ENCODE results near the gene EPS15.

The EPS15 gene

DNA sequence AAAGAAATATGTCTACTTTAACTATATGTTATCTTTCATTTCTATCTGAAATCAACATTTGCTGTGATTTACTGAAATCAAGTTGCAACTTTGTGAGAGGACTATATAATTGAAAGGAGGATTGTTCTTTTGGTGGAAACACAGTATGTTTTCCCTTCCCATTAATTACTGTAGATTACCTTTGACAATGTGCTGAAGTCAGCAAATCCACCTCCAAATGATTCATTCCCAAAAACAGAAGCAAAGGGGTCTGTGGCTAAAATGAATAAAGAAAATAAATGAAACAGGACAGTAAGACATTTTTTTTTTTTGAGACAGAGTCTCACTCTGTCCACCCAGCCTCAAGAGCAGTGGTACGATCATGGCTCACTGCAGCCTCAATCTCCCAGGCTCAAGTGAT lies 153.3 kb downstream of the EPS15 start:
- Histone ChIP-seq H3K36me3 (ENCODE audit: control insufficient read depth in 1 of 2, insufficient read depth in 2 of 2, low read length in 2 of 2) (peaks cover 2 to 35% of the 10 kb centered on the region in 2 donors), H3K9me3 (ENCODE audit: control insufficient read depth in 1 of 2, low read length in 2 of 2) (no peaks in the 10 kb centered on the region), H3K4me1 (ENCODE audit: control insufficient read depth in 1 of 2, insufficient read depth in 2 of 2, low read length in 2 of 2) (no peaks in the 10 kb centered on the region)

DNA sequence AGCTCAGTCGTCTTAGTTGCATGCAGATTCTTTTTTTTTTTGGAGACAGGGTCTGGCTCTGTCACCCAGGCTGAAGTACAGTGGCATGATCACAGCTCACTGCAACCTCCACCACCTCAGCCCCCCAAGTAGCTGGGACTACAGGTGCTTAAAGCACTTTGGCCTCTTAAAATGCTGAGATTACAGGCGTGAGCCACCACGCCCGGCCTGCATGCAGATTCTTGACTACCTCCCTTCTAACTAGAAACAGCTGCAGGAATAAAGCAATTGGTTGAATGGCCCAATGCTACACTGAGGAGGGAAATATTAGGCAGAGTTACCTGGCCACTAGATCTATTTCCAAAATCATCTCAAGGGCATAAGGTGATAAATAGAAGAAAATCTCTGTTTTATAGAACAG lies 159.2 kb downstream of the EPS15 start:
- Histone ChIP-seq H3K9ac (ENCODE audit: low read depth in 1 of 2, low read length in 2 of 2) (no peak overlapping the region), H3K27ac (ENCODE audit: low read depth, low read length) (no peak overlapping the region), H3K9me3 (ENCODE audit: control insufficient read depth in 1 of 2, low read length in 2 of 2) (no peaks in the 10 kb centered on the region), H3K4me1 (ENCODE audit: control insufficient read depth in 1 of 2, insufficient read depth in 2 of 2, low read length in 2 of 2) (no peaks in the 10 kb centered on the region), H3K27me3 (ENCODE audit: control insufficient read depth in 1 of 2, insufficient read depth in 2 of 2, low read length in 2 of 2) (no peaks in the 10 kb centered on the region), H3K36me3 (ENCODE audit: control insufficient read depth in 1 of 2, insufficient read depth in 2 of 2, low read length in 2 of 2) (peaks cover 2 to 46% of the 10 kb centered on the region in 2 donors), H3K4me3 (ENCODE audit: low read depth in 1 of 2, low read length in 2 of 2) (no peak overlapping the region)

More for the DNA sequence above, 153.3 kb downstream of the EPS15 start:
- Histone ChIP-seq H3K9ac (ENCODE audit: low read depth in 1 of 2, low read length in 2 of 2) (no peak overlapping the region), H3K4me3 (ENCODE audit: low read depth in 1 of 2, low read length in 2 of 2) (no peak overlapping the region), H3K27ac (ENCODE audit: low read depth, low read length) (no peak overlapping the region), H3K27me3 (ENCODE audit: control insufficient read depth in 1 of 2, insufficient read depth in 2 of 2, low read length in 2 of 2) (no peaks in the 10 kb centered on the region)

DNA sequence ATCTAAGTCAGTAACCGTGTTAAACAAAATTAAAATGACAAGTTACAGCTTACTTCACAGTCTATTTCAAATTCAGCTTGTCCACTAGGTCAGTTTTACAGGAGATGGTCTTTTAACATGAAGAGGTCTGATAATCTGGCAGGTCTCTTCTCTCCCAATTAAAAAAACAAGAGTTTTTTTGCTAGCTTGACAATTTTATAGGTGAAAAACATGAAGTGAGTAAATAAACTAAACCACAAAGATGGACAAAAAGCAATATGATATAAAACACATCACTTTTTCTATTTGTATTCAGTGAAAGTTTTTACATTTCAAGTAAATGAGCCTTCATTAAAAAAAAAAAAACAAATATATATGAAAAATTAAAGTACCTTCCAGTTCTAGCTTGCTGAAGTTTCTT lies 163.7 kb downstream of the EPS15 start:
- H3K36me3 ChIP-seq (ENCODE audit: control insufficient read depth in 1 of 2, insufficient read depth in 2 of 2, low read length in 2 of 2) = peaks cover 0 to 22% of the 10 kb centered on the region in 2 donors
- H3K4me1 ChIP-seq (ENCODE audit: control insufficient read depth in 1 of 2, insufficient read depth in 2 of 2, low read length in 2 of 2) = no peaks in the 10 kb centered on the region
- no peak overlapping the region for H3K9ac ChIP-seq (ENCODE audit: low read depth in 1 of 2, low read length in 2 of 2)

DNA sequence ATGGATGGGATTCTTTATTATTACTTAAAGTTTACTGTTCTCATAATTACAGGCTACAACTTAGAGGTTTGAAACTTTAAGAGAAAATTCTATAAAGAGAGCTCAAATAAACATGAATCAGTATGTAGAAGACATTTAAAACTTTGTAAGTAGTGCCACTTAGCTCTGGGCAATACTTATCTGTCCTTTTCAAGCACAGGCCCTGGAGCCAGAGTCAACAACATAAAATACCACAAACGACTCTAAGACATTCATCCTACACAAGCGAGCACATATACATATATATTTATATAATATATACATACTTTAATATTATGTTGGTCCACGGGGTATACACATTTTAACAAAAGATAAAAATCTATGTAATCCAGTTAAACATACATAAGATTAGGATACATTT lies 164.7 kb downstream of the EPS15 start:
- H3K27ac ChIP-seq (ENCODE audit: low read depth, low read length) = no peak overlapping the region
- no peaks in the 10 kb centered on the region for H3K27me3 ChIP-seq (ENCODE audit: control insufficient read depth in 1 of 2, insufficient read depth in 2 of 2, low read length in 2 of 2)
- no peak overlapping the region for H3K9ac ChIP-seq (ENCODE audit: low read depth in 1 of 2, low read length in 2 of 2)
- peaks cover 0 to 17% of the 10 kb centered on the region in 2 donors for H3K36me3 ChIP-seq (ENCODE audit: control insufficient read depth in 1 of 2, insufficient read depth in 2 of 2, low read length in 2 of 2)
- H3K9me3 ChIP-seq (ENCODE audit: control insufficient read depth in 1 of 2, low read length in 2 of 2) = no peaks in the 10 kb centered on the region
- no peaks in the 10 kb centered on the region for H3K4me1 ChIP-seq (ENCODE audit: control insufficient read depth in 1 of 2, insufficient read depth in 2 of 2, low read length in 2 of 2)
- no peak overlapping the region for H3K4me3 ChIP-seq (ENCODE audit: low read depth in 1 of 2, low read length in 2 of 2)

More for the DNA sequence above, 163.7 kb downstream of the EPS15 start:
- Histone ChIP-seq H3K27ac (ENCODE audit: low read depth, low read length) (no peak overlapping the region), H3K4me3 (ENCODE audit: low read depth in 1 of 2, low read length in 2 of 2) (no peak overlapping the region), H3K27me3 (ENCODE audit: control insufficient read depth in 1 of 2, insufficient read depth in 2 of 2, low read length in 2 of 2) (no peaks in the 10 kb centered on the region), H3K9me3 (ENCODE audit: control insufficient read depth in 1 of 2, low read length in 2 of 2) (no peaks in the 10 kb centered on the region)

DNA sequence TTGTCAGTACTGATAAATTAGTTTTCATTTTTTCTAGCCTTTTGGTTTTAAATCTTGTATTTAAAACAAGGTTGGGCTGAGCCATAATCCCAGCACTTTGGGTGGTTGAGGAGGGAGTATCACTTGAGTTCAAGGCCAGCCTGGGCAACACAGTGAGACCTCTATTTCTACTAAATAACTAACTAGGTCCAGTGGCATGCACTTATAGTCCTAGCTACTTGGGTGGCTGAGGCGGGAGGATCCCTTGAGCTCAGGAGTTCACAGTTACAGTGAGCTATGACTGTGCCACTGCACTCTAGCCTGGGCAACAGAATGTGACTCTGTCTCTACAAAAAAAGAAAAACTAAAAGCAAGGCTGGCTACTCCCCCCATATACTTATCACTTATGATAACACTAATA lies 167.2 kb downstream of the EPS15 start:
- H3K36me3 ChIP-seq (ENCODE audit: control insufficient read depth in 1 of 2, insufficient read depth in 2 of 2, low read length in 2 of 2) = peaks cover 0 to 9% of the 10 kb centered on the region in 2 donors
- no peaks in the 10 kb centered on the region for H3K27me3 ChIP-seq (ENCODE audit: control insufficient read depth in 1 of 2, insufficient read depth in 2 of 2, low read length in 2 of 2)
- no peaks in the 10 kb centered on the region for H3K4me1 ChIP-seq (ENCODE audit: control insufficient read depth in 1 of 2, insufficient read depth in 2 of 2, low read length in 2 of 2)
- H3K4me3 ChIP-seq (ENCODE audit: low read depth in 1 of 2, low read length in 2 of 2) = no peak overlapping the region
- H3K9me3 ChIP-seq (ENCODE audit: control insufficient read depth in 1 of 2, low read length in 2 of 2) = no peaks in the 10 kb centered on the region
- H3K9ac ChIP-seq (ENCODE audit: low read depth in 1 of 2, low read length in 2 of 2) = no peak overlapping the region
- H3K27ac ChIP-seq (ENCODE audit: low read depth, low read length) = no peak overlapping the region

DNA sequence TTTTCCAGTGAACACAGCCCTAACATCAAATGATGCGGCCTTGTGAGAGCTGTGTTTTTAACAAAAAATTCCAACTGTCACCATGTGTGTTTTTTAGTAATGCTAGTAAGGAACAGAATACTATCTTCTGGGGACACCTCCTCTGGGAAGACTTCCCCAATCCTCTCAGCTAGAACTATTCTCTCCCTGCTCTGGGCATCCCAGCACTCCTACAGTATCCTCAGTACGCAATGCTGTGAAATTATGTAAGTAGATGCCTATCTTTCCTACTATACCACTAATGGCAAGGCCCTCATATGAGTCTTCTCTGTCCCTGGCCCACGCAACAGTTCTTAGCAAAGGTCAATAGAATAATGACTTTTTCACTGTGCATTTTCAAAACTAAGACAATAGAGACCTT lies 169.2 kb downstream of the EPS15 start:
- Histone ChIP-seq H3K27ac (ENCODE audit: low read depth, low read length) (no peak overlapping the region), H3K27me3 (ENCODE audit: control insufficient read depth in 1 of 2, insufficient read depth in 2 of 2, low read length in 2 of 2) (peaks cover 6 to 7% of the 10 kb centered on the region in 2 donors), H3K36me3 (ENCODE audit: control insufficient read depth in 1 of 2, insufficient read depth in 2 of 2, low read length in 2 of 2) (peaks cover 0 to 4% of the 10 kb centered on the region in 2 donors), H3K9ac (ENCODE audit: low read depth in 1 of 2, low read length in 2 of 2) (no peak overlapping the region), H3K4me1 (ENCODE audit: control insufficient read depth in 1 of 2, insufficient read depth in 2 of 2, low read length in 2 of 2) (peaks cover 0 to 5% of the 10 kb centered on the region in 2 donors), H3K4me3 (ENCODE audit: low read depth in 1 of 2, low read length in 2 of 2) (no peak overlapping the region), H3K9me3 (ENCODE audit: control insufficient read depth in 1 of 2, low read length in 2 of 2) (no peaks in the 10 kb centered on the region)

DNA sequence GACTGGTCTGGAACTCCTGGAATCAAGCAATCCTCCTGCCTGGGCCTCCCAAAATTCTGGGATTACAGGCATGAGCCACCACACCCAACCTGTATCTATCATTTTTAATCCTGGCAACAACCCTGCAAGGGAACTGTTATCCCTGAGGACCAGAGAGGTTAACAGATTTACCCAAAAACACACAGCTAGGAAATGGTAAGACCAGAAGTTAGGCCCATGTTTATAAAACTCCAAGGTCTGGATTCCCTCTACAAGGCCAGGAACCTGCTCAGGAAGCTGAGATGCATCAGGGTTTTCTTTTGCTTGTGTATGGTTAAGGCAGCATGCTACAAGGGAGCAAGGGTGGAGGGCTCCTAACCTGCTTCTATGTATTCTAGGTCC lies 170.9 kb downstream of the EPS15 start:
- Histone ChIP-seq H3K4me3 (ENCODE audit: low read depth in 1 of 2, low read length in 2 of 2) (no peak overlapping the region), H3K9me3 (ENCODE audit: control insufficient read depth in 1 of 2, low read length in 2 of 2) (no peaks in the 10 kb centered on the region)

DNA sequence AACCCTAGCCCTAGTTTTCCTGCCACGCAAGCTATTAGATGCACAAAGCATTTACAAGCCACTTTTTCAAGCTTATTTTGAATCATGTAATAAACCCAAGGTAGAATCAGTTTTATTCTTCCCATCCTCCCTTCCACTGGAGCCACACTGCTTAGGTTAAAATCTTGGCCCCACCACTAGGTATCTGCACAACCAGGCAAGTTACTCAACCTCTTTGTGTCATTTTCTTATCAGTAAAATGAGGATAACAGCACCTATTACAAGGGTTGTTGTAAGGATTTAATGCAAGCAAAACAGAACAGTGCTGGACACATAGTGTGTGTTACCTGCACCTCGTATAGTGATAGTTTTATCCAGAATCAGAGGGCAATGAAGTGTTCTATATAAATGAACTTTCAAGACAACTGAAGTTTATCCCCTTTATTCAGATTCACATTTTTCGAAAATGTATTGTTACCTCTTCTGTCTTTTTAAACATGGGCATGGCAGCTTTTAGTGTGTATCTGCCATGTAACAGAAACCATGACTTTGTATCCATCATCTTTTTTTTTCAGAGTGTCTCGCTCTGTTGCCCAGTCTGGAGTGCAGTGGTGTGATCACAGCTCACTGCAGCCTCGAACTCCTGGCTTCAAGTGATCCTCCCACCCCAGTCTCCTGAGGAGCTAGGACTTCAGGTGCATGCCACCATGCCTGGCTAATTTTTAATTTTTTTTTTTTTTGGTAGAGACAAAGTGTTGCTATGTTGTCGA lies 171.5 kb downstream of the EPS15 start:
- no peak overlapping the region for H3K9ac ChIP-seq (ENCODE audit: low read depth in 1 of 2, low read length in 2 of 2)
- H3K4me1 ChIP-seq (ENCODE audit: control insufficient read depth in 1 of 2, insufficient read depth in 2 of 2, low read length in 2 of 2) = peaks cover 0 to 11% of the 10 kb centered on the region in 2 donors
- no peak overlapping the region for H3K27ac ChIP-seq (ENCODE audit: low read depth, low read length)
- H3K9me3 ChIP-seq (ENCODE audit: control insufficient read depth in 1 of 2, low read length in 2 of 2) = no peaks in the 10 kb centered on the region
- H3K4me3 ChIP-seq (ENCODE audit: low read depth in 1 of 2, low read length in 2 of 2) = no peak overlapping the region
- H3K36me3 ChIP-seq (ENCODE audit: control insufficient read depth in 1 of 2, insufficient read depth in 2 of 2, low read length in 2 of 2) = no peaks in the 10 kb centered on the region
- peaks cover 18 to 27% of the 10 kb centered on the region in 2 donors for H3K27me3 ChIP-seq (ENCODE audit: control insufficient read depth in 1 of 2, insufficient read depth in 2 of 2, low read length in 2 of 2)

More for the DNA sequence above, 170.9 kb downstream of the EPS15 start:
- peaks cover 18 to 21% of the 10 kb centered on the region in 2 donors for H3K27me3 ChIP-seq (ENCODE audit: control insufficient read depth in 1 of 2, insufficient read depth in 2 of 2, low read length in 2 of 2)
- H3K36me3 ChIP-seq (ENCODE audit: control insufficient read depth in 1 of 2, insufficient read depth in 2 of 2, low read length in 2 of 2) = no peaks in the 10 kb centered on the region
- H3K27ac ChIP-seq (ENCODE audit: low read depth, low read length) = no peak overlapping the region
- peaks cover 0 to 11% of the 10 kb centered on the region in 2 donors for H3K4me1 ChIP-seq (ENCODE audit: control insufficient read depth in 1 of 2, insufficient read depth in 2 of 2, low read length in 2 of 2)
- H3K9ac ChIP-seq (ENCODE audit: low read depth in 1 of 2, low read length in 2 of 2) = no peak overlapping the region

DNA sequence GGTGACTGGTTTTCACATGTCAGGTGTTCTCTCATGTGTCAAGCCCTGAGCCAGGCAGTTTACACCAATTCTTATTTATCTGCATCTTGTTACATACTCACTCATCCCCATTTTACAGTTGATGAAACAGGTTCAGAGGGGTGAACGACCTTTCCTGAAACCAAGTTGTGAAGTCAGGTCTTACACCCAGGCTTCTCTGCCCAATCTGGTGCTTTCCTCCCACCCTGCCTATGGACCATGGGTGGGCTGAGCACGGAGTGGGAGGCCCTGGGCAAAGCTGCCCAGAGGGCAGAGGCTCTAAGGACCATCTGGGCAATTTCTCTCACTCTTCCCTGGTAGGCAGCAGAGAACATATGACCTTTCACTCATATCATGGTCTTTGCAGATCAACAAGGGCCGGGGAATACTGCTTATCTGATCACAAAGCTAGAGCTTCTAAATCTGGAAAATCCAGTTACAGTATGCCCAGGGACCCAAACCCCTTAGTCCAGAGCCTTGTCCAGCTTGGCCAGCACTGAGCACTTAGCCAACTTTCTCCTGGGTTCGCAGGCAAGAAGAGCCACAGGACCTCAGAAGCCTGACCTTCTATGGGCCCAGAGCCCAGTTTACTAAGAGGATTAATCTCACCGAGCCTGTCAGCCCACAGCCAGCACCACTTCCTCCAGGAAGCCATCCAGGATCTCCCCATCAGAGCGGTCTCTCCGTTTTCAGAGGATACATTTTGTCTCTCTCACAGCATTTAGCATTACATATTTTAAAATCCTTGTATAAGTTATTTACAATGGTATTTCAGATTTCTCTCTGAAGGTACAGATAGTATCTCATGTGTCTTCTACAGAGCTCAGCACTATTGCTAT lies 172.8 kb downstream of the EPS15 start:
- no peaks in the 10 kb centered on the region for H3K9me3 ChIP-seq (ENCODE audit: control insufficient read depth in 1 of 2, low read length in 2 of 2)
- peaks cover 18 to 28% of the 10 kb centered on the region in 2 donors for H3K27me3 ChIP-seq (ENCODE audit: control insufficient read depth in 1 of 2, insufficient read depth in 2 of 2, low read length in 2 of 2)
- no peak overlapping the region for H3K27ac ChIP-seq (ENCODE audit: low read depth, low read length)
- peaks cover 0 to 11% of the 10 kb centered on the region in 2 donors for H3K4me1 ChIP-seq (ENCODE audit: control insufficient read depth in 1 of 2, insufficient read depth in 2 of 2, low read length in 2 of 2)
- no peaks in the 10 kb centered on the region for H3K36me3 ChIP-seq (ENCODE audit: control insufficient read depth in 1 of 2, insufficient read depth in 2 of 2, low read length in 2 of 2)
- no peak overlapping the region for H3K9ac ChIP-seq (ENCODE audit: low read depth in 1 of 2, low read length in 2 of 2)
- H3K4me3 ChIP-seq (ENCODE audit: low read depth in 1 of 2, low read length in 2 of 2) = no peak overlapping the region

DNA sequence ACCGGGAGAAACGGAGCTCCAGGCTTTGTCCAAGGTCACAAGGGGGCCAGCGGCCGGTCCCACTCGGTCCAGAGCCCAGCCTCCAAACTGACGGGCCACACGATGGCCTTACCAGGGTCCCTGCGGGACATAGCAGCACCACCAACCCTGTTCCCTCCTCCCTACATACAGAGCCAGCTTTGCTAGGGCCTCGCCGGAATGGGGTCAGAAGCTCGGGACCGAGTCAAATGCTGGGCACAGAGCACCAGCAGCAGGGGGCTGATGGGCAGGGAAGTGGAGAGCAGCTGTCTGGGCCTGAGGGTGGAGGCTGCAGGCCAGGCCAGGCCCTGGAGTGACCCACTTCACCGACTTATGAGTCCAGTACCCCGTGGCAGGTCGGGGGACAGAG lies 173.8 kb downstream of the EPS15 start:
- H3K27ac ChIP-seq (ENCODE audit: low read depth, low read length) = no peak overlapping the region
- H3K4me3 ChIP-seq (ENCODE audit: low read depth in 1 of 2, low read length in 2 of 2) = no peak overlapping the region
- no peak overlapping the region for H3K9ac ChIP-seq (ENCODE audit: low read depth in 1 of 2, low read length in 2 of 2)
- no peaks in the 10 kb centered on the region for H3K36me3 ChIP-seq (ENCODE audit: control insufficient read depth in 1 of 2, insufficient read depth in 2 of 2, low read length in 2 of 2)
- peaks cover 0 to 11% of the 10 kb centered on the region in 2 donors for H3K4me1 ChIP-seq (ENCODE audit: control insufficient read depth in 1 of 2, insufficient read depth in 2 of 2, low read length in 2 of 2)
- no peaks in the 10 kb centered on the region for H3K9me3 ChIP-seq (ENCODE audit: control insufficient read depth in 1 of 2, low read length in 2 of 2)
- peaks cover 18 to 28% of the 10 kb centered on the region in 2 donors for H3K27me3 ChIP-seq (ENCODE audit: control insufficient read depth in 1 of 2, insufficient read depth in 2 of 2, low read length in 2 of 2)

Data from duodenal mucosa (tissue), 2 donors.